Endodermal cell (in vitro differentiated cells): Measurements from ENCODE around the gene BSN. TPM values are rescaled to one million over a fixed set of nuclear protein-coding genes. Genes with fewer than 3 reads are reported as not detected.

Experiments
- DNase-seq: peaks from one replicate; pipeline ENCODE4 v3.0.0-alpha.2; 2017
- H3K27ac ChIP-seq: 2 replicates; pipeline ENCODE4 v1.5.1; 2013; ENCODE audit warnings: mild to moderate bottlenecking, low read depth, low read length, moderate library complexity
- H3K27me3 ChIP-seq: 2 replicates; pipeline ENCODE4 v1.6.1; 2013; ENCODE audit warnings: mild to moderate bottlenecking, low read length, moderate library complexity; ENCODE audit not compliant: insufficient read depth, control insufficient read depth, poor library complexity, severe bottlenecking
- H3K36me3 ChIP-seq: 2 replicates; pipeline ENCODE4 v1.7.0; 2013; ENCODE audit warnings: mild to moderate bottlenecking, low read length, moderate library complexity; ENCODE audit not compliant: control insufficient read depth, insufficient read depth
- H3K4me1 ChIP-seq: one replicate; pipeline ENCODE4 v1.7.0; 2013; ENCODE audit warnings: low read length; ENCODE audit not compliant: control insufficient read depth, insufficient read depth
- H3K4me3 ChIP-seq: 2 replicates; pipeline ENCODE4 v1.5.1; 2013; ENCODE audit warnings: mild to moderate bottlenecking, low read length, moderate library complexity
- H3K9ac ChIP-seq: 2 replicates; pipeline ENCODE4 v1.6.1; 2013; ENCODE audit warnings: mild to moderate bottlenecking, low read length, moderate library complexity; ENCODE audit not compliant: poor library complexity, severe bottlenecking; ENCODE audit errors: extremely low read depth
- H3K9me3 ChIP-seq: 2 replicates; pipeline ENCODE4 v1.6.1; 2013; ENCODE audit warnings: mild to moderate bottlenecking, low read length, moderate library complexity; ENCODE audit not compliant: control insufficient read depth
- H3K27ac Mint-ChIP-seq: 2 replicates; pipeline ENCODE4 v1.8.0; 2020; ENCODE audit warnings: mixed read lengths
- H3K27me3 Mint-ChIP-seq: 2 replicates; pipeline ENCODE4 v1.8.0; 2021; ENCODE audit warnings: mild to moderate bottlenecking, mixed read lengths; ENCODE audit not compliant: insufficient read depth
- H3K36me3 Mint-ChIP-seq: 2 replicates; pipeline ENCODE4 v1.8.0; 2020; ENCODE audit warnings: low read depth, mixed read lengths
- H3K4me1 Mint-ChIP-seq: 2 replicates; pipeline ENCODE4 v1.8.0; 2020; ENCODE audit warnings: mixed read lengths
- H3K4me3 Mint-ChIP-seq: 2 replicates; pipeline ENCODE4 v1.8.0; 2020; ENCODE audit warnings: mild to moderate bottlenecking, moderate library complexity, mixed read lengths
- H3K9me3 Mint-ChIP-seq: 2 replicates; pipeline ENCODE4 v1.8.0; 2020; ENCODE audit warnings: mild to moderate bottlenecking, mixed read lengths
- CTCF ChIP-seq: fragments of 200-600 bp; sonication (generic); conservative IDR thresholded peaks from 2 replicates; pipeline ENCODE4 v1.5.0; 2021; ENCODE audit warnings: antibody characterized with exemption, mild to moderate bottlenecking
- WGBS, 2 experiments: methylation state at CpG; one replicate each; pipeline versions ENCODE4 v1.1.5 to v1.1.7; 2013; ENCODE audit warnings: missing lambda C conversion rate in 2 of 2, mixed read lengths in 1 of 2; ENCODE audit not compliant: insufficient coverage in 1 of 2, insufficient read length in 1 of 2; 5-methylcytosine and 5-hydroxymethylcytosine counted together
- total RNA-seq, 2 donors: library from RNA; stranded (reverse); fragmentation: NEBNext Ultra II Directional in 1 of 2; extraction: Animal tissue kit (Norgen Biotek cat#: 25700) in 1 of 2; gene quantifications; 2 replicates in 1 of 2; 3 replicates in 1 of 2; pipeline ENCODE4 v1.2.1, GENCODE V29; 2021

The BSN gene
- total RNA-seq, 2 donors from 2014 or later = 2.4 to 2.5 TPM

GRCh38 chr3:49639551-49639950 lies 85.3 kb downstream of the BSN start:
- H3K4me1 ChIP-seq = no peaks in the 10 kb centered on the region
- no peak for DNase-seq
- no peak overlapping the region for H3K27ac ChIP-seq
- H3K36me3 ChIP-seq = no peaks in the 10 kb centered on the region
- Mint-ChIP-seq H3K4me1 (no peaks in the 10 kb centered on the region), H3K27me3 (no peaks in the 10 kb centered on the region), H3K27ac (no peak overlapping the region), H3K9me3 (no peaks in the 10 kb centered on the region), H3K36me3 (no peaks in the 10 kb centered on the region), H3K4me3 (no peak overlapping the region)
- TF ChIP-seq CTCF = no peak
- H3K9ac ChIP-seq = no peak overlapping the region
- H3K9me3 ChIP-seq = no peaks in the 10 kb centered on the region
- WGBS, 2 experiments = 97 to 100% methylated on average over 1 to 2 of the region's 2 CpGs
- H3K27me3 ChIP-seq = no peaks in the 10 kb centered on the region
- H3K4me3 ChIP-seq = no peak overlapping the region

GRCh38 chr3:49641292-49641691 lies 87.0 kb downstream of the BSN start:
- no peak for TF ChIP-seq CTCF
- DNase-seq = no peak
- H3K4me3 Mint-ChIP-seq = no peak overlapping the region
- 76 to 77% methylated on average over 6 to 7 of the region's 7 CpGs for WGBS, 2 experiments
- no peaks in the 10 kb centered on the region for H3K9me3 ChIP-seq
- H3K4me3 ChIP-seq = no peak overlapping the region
- no peaks in the 10 kb centered on the region for H3K4me1 Mint-ChIP-seq
- H3K36me3 Mint-ChIP-seq = no peaks in the 10 kb centered on the region
- H3K27me3 ChIP-seq = no peaks in the 10 kb centered on the region
- H3K4me1 ChIP-seq = no peaks in the 10 kb centered on the region
- no peak overlapping the region for H3K9ac ChIP-seq
- no peaks in the 10 kb centered on the region for H3K27me3 Mint-ChIP-seq
- H3K27ac ChIP-seq = no peak overlapping the region
- H3K27ac Mint-ChIP-seq = no peak overlapping the region
- H3K9me3 Mint-ChIP-seq = no peaks in the 10 kb centered on the region
- no peaks in the 10 kb centered on the region for H3K36me3 ChIP-seq

DNA sequence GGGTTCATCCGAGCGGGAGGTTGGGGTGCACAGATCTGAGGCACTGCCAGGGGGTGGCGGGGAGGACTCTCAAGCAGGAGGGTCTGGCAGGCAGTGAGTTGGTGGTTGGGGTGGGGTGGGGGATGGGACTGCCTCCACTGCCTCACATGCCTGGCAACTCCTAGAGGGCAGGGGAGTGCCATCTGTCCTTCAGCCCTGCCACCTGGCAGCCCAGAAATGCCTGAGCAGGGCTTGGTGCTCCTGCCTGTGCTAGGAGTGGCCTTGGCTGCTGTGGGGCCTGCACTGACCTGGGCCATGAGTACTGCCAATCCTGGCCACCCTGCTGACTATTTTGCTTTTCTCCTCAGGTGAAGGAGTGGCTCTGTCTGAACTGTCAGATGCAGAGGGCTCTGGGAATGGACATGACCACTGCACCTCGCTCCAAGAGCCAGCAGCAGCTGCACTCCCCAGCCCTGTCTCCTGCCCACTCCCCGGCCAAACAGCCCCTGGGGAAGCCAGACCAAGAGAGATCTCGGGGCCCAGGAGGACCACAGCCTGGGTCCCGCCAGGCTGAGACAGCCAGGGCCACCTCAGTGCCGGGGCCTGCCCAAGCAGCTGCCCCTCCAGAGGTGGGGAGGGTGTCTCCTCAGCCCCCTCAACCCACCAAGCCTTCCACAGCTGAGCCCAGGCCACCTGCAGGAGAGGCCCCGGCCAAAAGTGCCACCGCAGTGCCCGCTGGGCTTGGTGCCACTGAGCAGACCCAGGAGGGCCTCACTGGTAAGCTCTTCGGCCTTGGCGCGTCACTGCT lies 87.8 kb downstream of the BSN start:
- no peak overlapping the region for H3K4me3 ChIP-seq
- no peak for TF ChIP-seq CTCF
- no peaks in the 10 kb centered on the region for H3K4me1 Mint-ChIP-seq
- H3K4me1 ChIP-seq = no peaks in the 10 kb centered on the region
- H3K27ac ChIP-seq = no peak overlapping the region
- H3K4me3 Mint-ChIP-seq = no peak overlapping the region
- WGBS, 2 experiments = 90 to 93% methylated on average over 2 to 14 of the region's 14 CpGs
- H3K9me3 Mint-ChIP-seq = no peaks in the 10 kb centered on the region
- H3K27ac Mint-ChIP-seq = no peak overlapping the region
- H3K9ac ChIP-seq = no peak overlapping the region
- no peaks in the 10 kb centered on the region for H3K27me3 ChIP-seq
- no peaks in the 10 kb centered on the region for H3K36me3 ChIP-seq
- H3K36me3 Mint-ChIP-seq = no peaks in the 10 kb centered on the region
- no peak for DNase-seq
- H3K27me3 Mint-ChIP-seq = no peaks in the 10 kb centered on the region
- no peaks in the 10 kb centered on the region for H3K9me3 ChIP-seq
